Stimulated activated effector memory CD8-positive, alpha-beta T cell treated with anti-CD3 and anti-CD28 coated beads, Interleukin-12 subunit alpha, Interleukin-12 subunit beta, amount 100 ng/mL, for 72 hours (primary cell): ENCODE measurements around the gene H6PD.

Experiments used
- ATAC-seq: fragments of 150-1000 bp; cut with Tn5 transposase; 2 replicates; pipeline ENCODE4 v1.10.0; 2021
- DNase-seq, 2 donors: peaks; one replicate each; pipeline ENCODE4 v3.0.0; 2021 to 2022; ENCODE audit warnings: low spot score in 2 of 2
- H3K27ac Mint-ChIP-seq: one replicate; pipeline ENCODE4 v1.8.0; 2022; ENCODE audit warnings: mild to moderate bottlenecking, mixed read lengths
- H3K36me3 Mint-ChIP-seq: one replicate; pipeline ENCODE4 v1.8.0; 2022; ENCODE audit warnings: mild to moderate bottlenecking, mixed read lengths
- H3K4me1 Mint-ChIP-seq: one replicate; pipeline ENCODE4 v1.8.0; 2022; ENCODE audit warnings: mixed read lengths
- H3K4me3 Mint-ChIP-seq: one replicate; pipeline ENCODE4 v1.8.0; 2022; ENCODE audit warnings: mild to moderate bottlenecking, mixed read lengths
- H3K9me3 Mint-ChIP-seq: one replicate; pipeline ENCODE4 v1.8.0; 2022; ENCODE audit warnings: mixed read lengths

The H6PD gene

DNA sequence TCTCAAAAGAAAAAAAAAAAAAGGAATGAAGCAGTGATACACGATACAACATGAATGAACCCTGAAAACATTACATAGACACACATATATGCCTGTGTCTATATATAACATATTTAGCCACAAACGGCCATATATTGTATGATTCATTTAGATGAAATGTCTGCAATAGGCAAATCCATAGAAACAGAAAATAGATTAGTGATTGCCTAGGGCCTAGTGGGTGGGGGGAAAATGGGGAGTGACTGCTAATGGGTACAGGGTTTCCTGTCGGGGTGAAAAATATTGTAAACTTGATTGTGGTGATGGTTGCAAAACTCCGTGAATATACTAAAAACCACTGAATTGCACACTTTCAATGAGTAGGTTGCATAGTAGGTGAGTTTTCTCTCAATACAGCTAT lies 6.0 kb upstream of the H6PD start:
- H3K4me3 Mint-ChIP-seq: no peak overlapping the region
- ATAC-seq (peak; percentile 80), DNase-seq (no peak)
- H3K9me3 Mint-ChIP-seq: no peaks in the 10 kb centered on the region
- H3K4me1 Mint-ChIP-seq: peaks cover 19% of the 10 kb centered on the region
- H3K36me3 Mint-ChIP-seq: no peaks in the 10 kb centered on the region
- H3K27ac Mint-ChIP-seq: no peak overlapping the region

DNA sequence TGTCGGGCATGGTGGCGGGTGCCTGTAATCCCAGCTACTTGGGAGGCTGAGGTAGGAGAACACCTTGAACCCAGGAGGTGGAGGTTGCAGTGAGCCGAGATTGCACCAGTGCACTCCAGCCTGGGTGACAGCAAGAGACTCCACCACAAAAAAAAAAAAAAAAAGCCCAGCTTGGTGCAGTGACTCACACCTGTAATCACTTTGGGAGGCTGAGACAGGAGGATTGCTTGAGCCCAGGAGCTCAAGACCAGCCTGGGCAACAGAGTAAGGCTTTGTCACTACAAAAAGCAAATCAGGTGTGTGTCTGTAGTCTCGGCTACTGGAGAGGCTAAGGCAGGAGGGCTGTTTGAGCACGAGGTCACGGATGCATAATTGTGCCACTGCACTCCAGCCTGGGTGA lies 5.0 kb upstream of the H6PD start:
- no peak overlapping the region for H3K4me3 Mint-ChIP-seq
- peaks cover 6% of the 10 kb centered on the region for H3K36me3 Mint-ChIP-seq
- no peak overlapping the region for H3K27ac Mint-ChIP-seq

DNA sequence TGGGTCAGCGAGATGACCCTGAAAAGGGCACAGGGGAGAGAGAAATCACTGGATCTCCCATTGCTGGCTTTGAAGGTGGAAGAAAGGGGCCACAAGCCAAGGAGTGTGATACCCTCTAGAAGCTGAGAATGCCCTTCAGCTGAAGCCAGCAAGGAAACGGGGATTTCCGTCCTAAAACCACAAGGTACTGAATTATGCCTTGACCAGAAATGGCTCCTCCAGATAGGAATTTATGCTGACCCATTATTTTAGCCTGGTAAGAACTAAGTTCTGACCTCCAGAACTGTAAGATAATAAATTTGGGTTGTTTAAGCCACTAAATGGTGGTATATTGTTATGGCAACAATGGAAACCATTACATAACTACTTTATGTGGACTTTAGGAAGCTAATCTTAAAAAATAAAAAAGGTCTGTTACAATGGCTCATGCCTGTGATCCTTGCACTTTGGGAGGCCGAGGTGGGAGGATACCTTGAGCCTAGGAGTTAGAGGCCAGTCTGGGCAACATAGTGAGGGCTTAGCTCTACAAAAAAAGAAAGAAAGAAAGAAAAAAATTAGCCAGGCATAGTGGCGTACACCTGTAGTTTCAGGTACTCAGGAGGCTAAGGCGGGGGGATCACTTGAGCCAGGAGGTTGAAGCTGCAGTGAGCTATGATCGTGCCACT lies 3.6 kb upstream of the H6PD start:
- no peak for DNase-seq
- ATAC-seq: no peak
- Mint-ChIP-seq H3K4me1 (peaks cover 24% of the 10 kb centered on the region), H3K27ac (no peak overlapping the region), H3K36me3 (peaks cover 6% of the 10 kb centered on the region), H3K9me3 (no peaks in the 10 kb centered on the region), H3K4me3 (no peak overlapping the region)

More for the DNA sequence above, 5.0 kb upstream of the H6PD start:
- Mint-ChIP-seq H3K9me3 (no peaks in the 10 kb centered on the region), H3K4me1 (peaks cover 24% of the 10 kb centered on the region)
- no peak for ATAC-seq
- no peak for DNase-seq

DNA sequence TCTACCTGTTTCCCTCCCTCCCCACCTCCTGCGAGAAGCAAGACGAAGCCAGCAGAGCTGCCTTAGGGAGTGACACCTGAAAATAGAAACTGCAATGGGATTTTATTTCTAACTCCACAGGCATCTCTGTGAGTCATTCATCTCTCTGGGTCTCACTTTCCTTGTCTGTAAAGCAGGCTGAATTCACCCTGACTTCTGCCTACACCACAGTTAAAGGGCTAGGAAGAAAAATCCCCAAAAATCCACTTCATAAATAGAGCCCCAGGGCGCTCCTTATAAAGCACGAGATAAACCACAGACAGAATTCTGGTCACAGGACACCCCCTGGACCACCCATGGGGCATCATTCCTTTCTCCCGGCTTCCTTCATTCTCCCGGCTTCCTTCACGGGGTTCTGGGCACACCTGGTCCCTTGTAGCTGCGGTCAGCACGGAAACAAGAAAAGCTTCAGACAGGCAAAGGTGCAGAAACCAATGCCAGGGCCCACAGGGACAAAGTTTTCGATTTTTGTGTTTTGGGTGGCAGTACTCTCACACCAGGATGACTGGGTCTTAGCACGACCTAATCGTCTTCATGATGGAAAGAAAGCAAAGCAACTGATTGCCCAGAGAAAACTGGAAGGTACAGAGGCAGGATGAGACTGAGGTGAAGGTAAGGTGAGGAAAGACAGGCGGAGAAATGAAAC lies 2.8 kb upstream of the H6PD start:
- no peaks in the 10 kb centered on the region for H3K9me3 Mint-ChIP-seq
- DNase-seq: no peak
- ATAC-seq: no peak
- H3K27ac Mint-ChIP-seq: no peak overlapping the region
- H3K36me3 Mint-ChIP-seq: peaks cover 6% of the 10 kb centered on the region
- peaks cover 24% of the 10 kb centered on the region for H3K4me1 Mint-ChIP-seq
- H3K4me3 Mint-ChIP-seq: no peak overlapping the region

DNA sequence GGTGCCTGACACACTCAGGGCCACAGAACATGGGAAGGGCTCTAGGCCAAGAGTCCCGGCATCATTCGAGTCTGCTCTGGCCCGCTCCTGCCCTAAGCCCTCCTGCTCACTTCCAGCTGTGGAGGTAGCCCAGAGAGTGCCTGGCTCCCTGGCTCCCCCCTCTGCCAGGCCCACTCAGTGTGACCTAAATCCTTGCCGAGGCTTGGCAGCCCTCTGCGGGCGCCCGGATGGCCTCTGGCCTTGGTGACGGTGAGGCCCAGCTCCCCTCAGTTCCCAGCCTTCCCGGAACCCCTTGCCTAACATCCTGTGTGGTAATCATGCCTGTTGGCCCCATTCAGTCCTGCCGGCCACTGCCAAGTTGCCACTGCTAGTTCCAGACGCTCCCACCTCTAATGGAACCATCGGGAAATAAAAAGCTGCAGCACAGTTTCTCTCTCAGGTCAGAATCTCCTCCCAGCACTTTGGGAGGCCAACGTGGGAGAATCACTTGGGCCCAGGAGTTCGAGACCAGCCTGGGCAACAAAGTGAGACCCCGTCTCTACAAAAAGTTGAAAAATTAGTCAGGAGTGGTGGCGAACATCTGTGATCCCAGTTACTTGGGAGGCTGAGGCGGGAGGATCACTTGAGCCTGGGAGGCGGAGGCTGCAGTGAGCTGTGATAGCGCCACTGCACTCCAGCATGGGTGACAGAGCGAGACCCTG lies 1.2 kb upstream of the H6PD start:
- DNase-seq (no peak), ATAC-seq (no peak)
- Mint-ChIP-seq H3K4me3 (peak overlapping the region; percentile 86), H3K36me3 (peaks cover 6% of the 10 kb centered on the region), H3K27ac (no peak overlapping the region), H3K9me3 (no peaks in the 10 kb centered on the region), H3K4me1 (peaks cover 35% of the 10 kb centered on the region)

DNA sequence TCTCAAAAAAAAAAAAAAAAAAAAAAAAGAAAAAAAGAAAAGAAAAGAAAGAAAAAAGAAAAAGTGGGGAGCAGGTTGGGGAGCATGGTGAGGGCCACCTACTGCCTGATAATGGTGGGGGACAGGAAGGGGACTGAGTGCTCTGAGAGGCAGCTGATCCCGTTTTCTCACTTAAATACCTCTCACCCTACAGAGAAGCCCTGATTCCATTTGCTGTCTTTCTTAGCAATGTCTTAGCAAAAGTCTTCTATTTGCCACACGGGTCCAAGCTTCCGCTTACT lies 692 bp upstream of the H6PD start:
- Mint-ChIP-seq H3K4me3 (peak overlapping the region; percentile 86), H3K36me3 (peaks cover 6% of the 10 kb centered on the region), H3K27ac (peak overlapping the region; percentile 93), H3K4me1 (peaks cover 39% of the 10 kb centered on the region), H3K9me3 (no peaks in the 10 kb centered on the region)
- no peak for ATAC-seq
- DNase-seq: no peak

DNA sequence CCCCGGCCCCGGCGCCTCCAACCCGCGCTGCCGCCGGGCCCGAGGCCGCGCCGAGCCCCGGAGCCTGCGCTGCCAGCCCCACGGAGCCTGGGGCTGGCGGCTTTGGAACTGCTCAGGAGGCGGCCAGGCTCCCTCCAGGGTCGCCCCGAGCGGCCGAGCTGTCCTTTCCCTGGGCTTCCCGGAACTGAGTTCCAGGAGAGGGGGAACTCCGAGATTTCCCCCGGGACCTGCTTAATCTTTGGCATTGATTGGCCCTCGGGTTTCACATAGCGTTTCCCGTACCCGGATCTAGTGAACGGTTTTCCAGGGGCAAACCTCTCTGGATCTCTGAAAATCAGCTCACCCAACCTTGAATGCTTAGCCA lies 504 bp downstream of the H6PD start:
- no peak for ATAC-seq
- Mint-ChIP-seq H3K4me3 (peak overlapping the region; percentile 86), H3K9me3 (no peaks in the 10 kb centered on the region), H3K4me1 (peaks cover 44% of the 10 kb centered on the region), H3K27ac (peak overlapping the region; percentile 79), H3K36me3 (peaks cover 6% of the 10 kb centered on the region)
- DNase-seq: no peak

DNA sequence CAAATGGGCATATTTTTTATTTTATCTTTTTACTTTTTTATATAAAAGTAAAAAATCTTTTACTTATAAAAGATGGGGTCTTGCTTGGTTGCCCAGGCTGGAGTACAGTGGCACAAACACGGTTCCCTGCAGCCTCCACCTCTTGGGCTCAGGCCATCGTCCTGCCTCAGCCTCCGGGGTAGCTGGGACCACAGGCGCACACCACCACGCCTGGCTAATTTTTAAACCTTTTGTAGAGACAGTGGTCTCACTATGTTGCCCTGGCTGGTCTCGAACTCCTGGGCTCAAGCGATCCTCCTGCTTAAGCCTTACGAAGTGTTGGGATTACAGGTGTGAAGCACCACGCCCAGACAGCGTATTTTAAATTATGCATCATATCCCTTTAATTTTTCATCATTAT lies 986 bp downstream of the H6PD start:
- ATAC-seq: no peak

DNA sequence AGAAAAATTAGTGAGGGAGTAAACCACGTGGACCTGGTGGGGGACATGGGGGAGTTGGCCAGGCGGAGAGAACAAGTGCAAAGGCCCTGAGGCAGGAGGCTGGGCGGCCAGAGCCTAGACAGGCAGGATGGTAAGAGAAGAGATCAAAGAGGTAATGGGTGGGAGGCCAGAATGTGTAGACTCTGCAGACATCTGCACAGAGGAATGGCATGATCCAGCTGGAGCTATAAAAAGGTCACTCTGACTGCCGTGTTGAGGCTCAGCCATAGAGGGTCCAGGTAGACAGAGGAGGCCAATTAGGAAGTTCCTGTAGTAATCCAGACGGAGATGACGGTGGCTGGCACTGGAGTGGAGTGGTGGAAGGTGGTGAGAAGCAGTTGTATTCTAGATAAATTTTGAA lies 3.6 kb downstream of the H6PD start:
- ATAC-seq: no peak
- no peak overlapping the region for H3K4me3 Mint-ChIP-seq
- DNase-seq: no peak
- peak overlapping the region; percentile 40 for H3K27ac Mint-ChIP-seq
- peaks cover 39% of the 10 kb centered on the region for H3K4me1 Mint-ChIP-seq
- H3K36me3 Mint-ChIP-seq: peaks cover 11% of the 10 kb centered on the region
- no peaks in the 10 kb centered on the region for H3K9me3 Mint-ChIP-seq

More for the DNA sequence above, 986 bp downstream of the H6PD start:
- no peaks in the 10 kb centered on the region for H3K9me3 Mint-ChIP-seq
- no peak for DNase-seq
- peak overlapping the region; percentile 79 for H3K27ac Mint-ChIP-seq
- H3K36me3 Mint-ChIP-seq: peaks cover 9% of the 10 kb centered on the region
- peaks cover 49% of the 10 kb centered on the region for H3K4me1 Mint-ChIP-seq
- H3K4me3 Mint-ChIP-seq: peak overlapping the region; percentile 86

DNA sequence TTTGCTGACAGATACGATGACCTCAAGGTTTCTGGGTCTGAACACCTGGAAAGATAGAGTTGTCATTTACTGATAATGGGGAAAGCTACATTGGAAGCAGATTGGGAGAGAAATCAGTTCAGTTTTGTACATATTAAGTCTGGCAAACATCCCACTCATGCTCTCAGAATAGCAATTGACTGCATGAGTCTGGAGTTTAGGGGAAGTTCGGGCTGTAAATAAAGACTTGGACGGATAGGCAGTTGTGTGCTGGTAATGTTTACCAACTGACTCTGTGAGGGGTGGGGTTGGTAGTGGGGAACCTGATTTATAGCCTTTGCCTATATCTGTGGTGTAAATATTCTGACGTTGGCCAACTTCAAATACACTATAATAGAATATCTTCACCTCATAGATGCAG lies 4.0 kb downstream of the H6PD start:
- Mint-ChIP-seq H3K4me1 (peaks cover 39% of the 10 kb centered on the region), H3K36me3 (peaks cover 11% of the 10 kb centered on the region), H3K9me3 (no peaks in the 10 kb centered on the region), H3K27ac (peak overlapping the region; percentile 40), H3K4me3 (no peak overlapping the region)
- DNase-seq: no peak
- ATAC-seq: no peak

DNA sequence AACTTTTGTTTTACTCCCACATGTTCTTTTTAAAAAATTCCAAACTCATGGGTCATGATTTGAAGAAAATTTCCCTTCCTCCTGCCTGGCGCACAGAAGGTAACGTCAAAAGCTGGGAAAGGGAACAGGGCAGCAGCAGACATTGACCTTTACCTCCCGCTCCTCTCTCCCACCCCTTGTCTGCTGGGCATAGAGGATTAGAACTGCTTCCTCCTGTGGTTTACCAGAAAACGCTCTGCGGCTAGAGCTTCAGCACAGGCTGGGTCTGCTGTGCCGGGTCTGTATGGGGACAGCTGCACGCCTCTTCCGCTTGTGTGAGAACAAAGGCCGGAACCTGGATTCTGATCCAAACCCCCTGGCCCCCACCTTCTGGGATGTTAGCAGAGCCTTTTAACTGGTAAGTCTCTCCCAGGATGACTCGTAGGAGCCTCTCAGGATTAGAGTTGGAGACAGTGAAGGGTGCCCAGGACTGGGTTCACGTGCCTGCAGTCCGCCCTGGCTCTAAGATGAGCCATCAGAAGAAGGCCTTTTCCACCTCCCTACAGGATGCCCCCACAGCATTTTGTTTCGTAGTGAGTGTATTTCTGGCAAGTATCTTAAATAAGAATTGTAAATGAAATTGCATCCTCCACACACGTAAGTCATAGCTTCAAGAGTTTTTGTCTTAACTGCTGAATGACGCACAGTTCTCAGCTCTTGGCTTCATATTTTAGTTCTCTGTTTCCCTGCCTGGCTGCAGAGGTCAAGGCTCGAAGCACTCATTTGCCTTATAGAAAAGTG lies 5.2 kb downstream of the H6PD start:
- ATAC-seq (peak; percentile 75), DNase-seq (peak; percentile 22 to 66)
- H3K27ac Mint-ChIP-seq: peak overlapping the region; percentile 74
- H3K4me1 Mint-ChIP-seq: peaks cover 41% of the 10 kb centered on the region
- no peaks in the 10 kb centered on the region for H3K9me3 Mint-ChIP-seq
- H3K36me3 Mint-ChIP-seq: peaks cover 5% of the 10 kb centered on the region
- H3K4me3 Mint-ChIP-seq: peak overlapping the region; percentile 58

DNA sequence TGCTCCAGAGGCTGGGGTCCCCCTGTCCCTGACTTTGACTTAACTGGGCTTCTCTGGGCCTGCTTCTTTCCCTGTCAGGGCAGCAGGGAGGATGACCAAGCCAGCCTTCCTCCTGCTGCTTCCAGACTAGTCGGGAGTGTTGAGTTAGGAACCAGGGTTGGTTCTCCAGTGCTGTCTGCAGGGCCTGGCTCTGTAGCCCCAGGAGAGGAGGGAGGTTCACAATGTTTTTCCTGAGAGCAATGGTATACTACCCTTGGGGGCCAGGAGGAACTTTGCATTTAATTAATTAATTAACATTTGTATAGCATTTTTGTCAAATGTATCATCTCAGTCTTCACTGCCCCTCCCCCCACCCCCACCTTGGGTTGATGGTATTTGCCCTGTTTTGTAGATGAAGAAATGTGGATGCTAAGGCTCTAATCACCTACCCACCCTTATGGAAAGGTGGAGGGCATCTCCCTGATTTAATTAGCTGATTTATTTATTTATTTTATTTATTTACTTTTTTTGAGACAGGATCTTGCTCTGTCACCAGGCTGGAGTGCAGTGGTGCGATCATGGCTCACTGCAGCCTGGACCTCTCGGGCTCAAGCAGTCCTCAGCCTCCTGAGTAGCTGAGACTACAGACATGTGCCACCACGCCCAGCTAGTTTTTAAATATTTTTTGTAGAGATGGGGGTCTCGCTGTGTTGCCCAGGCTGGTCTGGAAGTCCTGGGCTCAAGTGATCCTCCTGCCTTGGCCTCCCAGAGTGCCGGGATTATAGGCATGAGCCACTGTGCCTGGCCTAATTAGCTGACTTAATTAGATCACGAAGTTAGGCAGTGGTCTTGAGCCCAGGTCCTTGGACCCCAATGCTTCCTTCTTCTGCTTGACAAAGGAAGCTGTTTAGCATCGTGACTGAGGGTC lies 6.6 kb downstream of the H6PD start:
- Mint-ChIP-seq H3K4me1 (peaks cover 43% of the 10 kb centered on the region), H3K36me3 (peaks cover 11% of the 10 kb centered on the region), H3K9me3 (no peaks in the 10 kb centered on the region), H3K27ac (peak overlapping the region; percentile 74), H3K4me3 (no peak overlapping the region)
- no peak for ATAC-seq
- DNase-seq: no peak

DNA sequence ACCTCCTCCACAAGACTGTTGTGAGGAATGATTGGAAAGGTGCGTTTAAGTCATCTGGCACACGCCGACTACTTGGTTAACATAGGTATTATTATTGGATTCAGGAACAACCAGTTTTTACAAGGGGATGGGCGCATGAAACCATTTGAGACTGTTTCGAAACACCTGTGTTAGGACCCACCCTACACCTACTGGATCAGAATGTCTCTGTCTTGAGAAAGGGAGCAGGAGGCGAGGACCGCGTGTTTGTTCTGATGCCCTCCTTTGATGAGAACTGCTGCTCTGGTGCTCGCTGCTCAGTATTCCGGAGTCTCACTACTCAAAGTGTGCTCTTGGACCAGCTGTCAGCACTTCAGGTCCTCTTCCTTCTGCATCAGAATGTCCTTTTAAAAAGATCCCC lies 7.3 kb downstream of the H6PD start:
- peaks cover 43% of the 10 kb centered on the region for H3K4me1 Mint-ChIP-seq
- no peak overlapping the region for H3K4me3 Mint-ChIP-seq
- ATAC-seq: no peak
- no peak for DNase-seq
- H3K36me3 Mint-ChIP-seq: peaks cover 14% of the 10 kb centered on the region
- no peak overlapping the region for H3K27ac Mint-ChIP-seq
- H3K9me3 Mint-ChIP-seq: no peaks in the 10 kb centered on the region

DNA sequence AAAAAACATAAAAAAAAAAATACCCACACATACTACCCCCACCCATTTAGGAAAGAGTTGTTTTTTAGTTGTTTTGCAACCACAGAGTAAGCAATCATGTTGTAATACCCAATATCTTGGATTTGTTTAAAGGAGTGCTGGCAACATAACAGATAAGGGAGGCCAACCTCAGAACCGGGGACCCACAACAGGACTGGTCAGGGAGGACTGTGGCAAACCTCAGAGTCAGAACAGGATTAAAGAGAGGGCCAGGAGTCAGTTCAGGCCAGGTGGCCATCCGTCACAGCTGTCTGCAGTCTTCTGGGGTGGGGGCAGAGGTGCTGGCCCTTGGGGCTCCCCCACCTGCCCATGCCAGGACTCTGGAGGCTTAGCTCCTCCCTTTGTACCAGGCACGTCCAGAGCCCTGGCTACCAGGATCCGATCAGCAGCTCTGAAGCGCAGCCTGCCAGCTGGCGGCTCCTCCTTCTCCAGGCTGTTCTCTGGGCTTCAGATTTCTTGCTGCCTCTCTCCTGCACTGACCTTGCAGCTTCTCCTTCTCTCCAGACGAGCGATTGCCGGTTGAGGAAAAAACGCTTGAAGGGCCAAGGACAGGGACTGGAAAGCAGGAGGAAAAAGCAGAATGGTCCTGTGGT lies 7.9 kb downstream of the H6PD start:
- no peak for DNase-seq
- no peak for ATAC-seq
- Mint-ChIP-seq H3K36me3 (peaks cover 14% of the 10 kb centered on the region), H3K4me3 (no peak overlapping the region), H3K4me1 (peaks cover 41% of the 10 kb centered on the region), H3K27ac (peak overlapping the region; percentile 10), H3K9me3 (no peaks in the 10 kb centered on the region)
